ENCODE data around the gene RPTOR. TPM values are rescaled to one million over a fixed set of nuclear protein-coding genes. Genes with fewer than 3 reads are reported as not detected.

The RPTOR gene
- total RNA-seq, 1 experiment from 2014 or later: 58.0 TPM

DNA sequence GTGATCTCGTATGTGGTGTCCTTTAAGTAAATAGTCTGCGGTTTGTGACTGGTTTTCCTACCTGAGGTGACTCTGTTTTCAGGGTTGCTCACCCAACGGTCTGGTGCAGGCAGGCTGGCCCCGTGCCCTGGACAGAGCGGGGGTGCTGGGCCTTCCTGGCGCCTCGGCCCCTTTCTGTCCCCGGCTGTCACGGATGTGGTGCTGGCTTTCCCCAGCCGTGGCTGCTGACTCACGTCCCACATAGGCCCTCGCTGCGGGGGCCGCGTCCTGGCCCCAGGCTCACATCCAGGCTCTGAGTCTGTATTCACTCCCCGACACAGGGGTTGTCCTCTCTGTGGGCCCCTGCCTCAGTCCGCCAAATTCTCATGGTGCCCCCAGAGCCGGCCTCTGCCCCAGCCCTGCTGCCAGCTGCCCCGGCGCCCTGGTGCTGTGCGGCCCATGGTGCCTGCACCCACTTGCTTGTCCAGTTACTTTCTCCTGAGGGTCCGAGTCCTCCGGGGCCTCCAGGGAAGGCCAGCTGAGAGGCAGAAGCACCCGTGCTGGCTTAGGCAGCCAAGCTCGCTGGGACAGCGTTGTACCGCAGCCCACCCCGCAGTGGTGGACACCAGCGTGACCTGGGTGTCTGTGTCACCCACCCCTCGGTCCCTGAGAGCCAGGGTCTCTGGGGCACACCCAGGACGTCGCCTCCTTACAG lies 452.9 kb downstream of the RPTOR start:
- in situ Hi-C loops (cut with HindIII; ENCODE audit: low pct_unique_long_range_greater_than_20kb, low sequenced_read_pairs) (no loop called here), intact Hi-C loops (cut with micrococcal nuclease; ENCODE audit: unreplicated experiment) (no loop called here)
- DNase-seq (ENCODE audit: low read depth, low spot score) (no peak), ATAC-seq (peak; percentile 20; the same call in 1 of the 2 replicates)
- POLR2A ChIA-PET: no interaction called here
- Histone ChIP-seq H3K27ac (ENCODE audit: low read length) (no peak overlapping the region), H3K4me3 (ENCODE audit: low read depth in 2 of 2, low read length in 2 of 2) (no peak overlapping the region), H3K27me3 (ENCODE audit: control insufficient read depth, insufficient read depth, low read length) (no peaks in the 10 kb centered on the region), H3K9me3 (ENCODE audit: control insufficient read depth, insufficient read depth, low read depth, low read length) (no peaks in the 10 kb centered on the region), H3K36me3 (ENCODE audit: control insufficient read depth, insufficient read depth, low read length) (no peaks in the 10 kb centered on the region), H3K4me1 (ENCODE audit: control insufficient read depth, insufficient read depth, low read length) (peaks cover 15% of the 10 kb centered on the region)
- CTCF ChIA-PET: no interaction called here
- TF ChIP-seq, protein P1, sequence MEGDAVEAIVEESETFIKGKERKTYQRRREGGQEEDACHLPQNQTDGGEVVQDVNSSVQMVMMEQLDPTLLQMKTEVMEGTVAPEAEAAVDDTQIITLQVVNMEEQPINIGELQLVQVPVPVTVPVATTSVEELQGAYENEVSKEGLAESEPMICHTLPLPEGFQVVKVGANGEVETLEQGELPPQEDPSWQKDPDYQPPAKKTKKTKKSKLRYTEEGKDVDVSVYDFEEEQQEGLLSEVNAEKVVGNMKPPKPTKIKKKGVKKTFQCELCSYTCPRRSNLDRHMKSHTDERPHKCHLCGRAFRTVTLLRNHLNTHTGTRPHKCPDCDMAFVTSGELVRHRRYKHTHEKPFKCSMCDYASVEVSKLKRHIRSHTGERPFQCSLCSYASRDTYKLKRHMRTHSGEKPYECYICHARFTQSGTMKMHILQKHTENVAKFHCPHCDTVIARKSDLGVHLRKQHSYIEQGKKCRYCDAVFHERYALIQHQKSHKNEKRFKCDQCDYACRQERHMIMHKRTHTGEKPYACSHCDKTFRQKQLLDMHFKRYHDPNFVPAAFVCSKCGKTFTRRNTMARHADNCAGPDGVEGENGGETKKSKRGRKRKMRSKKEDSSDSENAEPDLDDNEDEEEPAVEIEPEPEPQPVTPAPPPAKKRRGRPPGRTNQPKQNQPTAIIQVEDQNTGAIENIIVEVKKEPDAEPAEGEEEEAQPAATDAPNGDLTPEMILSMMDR (IDR thresholded peaks at IDR 0.05): no peak
- TF ChIP-seq, protein P2, sequence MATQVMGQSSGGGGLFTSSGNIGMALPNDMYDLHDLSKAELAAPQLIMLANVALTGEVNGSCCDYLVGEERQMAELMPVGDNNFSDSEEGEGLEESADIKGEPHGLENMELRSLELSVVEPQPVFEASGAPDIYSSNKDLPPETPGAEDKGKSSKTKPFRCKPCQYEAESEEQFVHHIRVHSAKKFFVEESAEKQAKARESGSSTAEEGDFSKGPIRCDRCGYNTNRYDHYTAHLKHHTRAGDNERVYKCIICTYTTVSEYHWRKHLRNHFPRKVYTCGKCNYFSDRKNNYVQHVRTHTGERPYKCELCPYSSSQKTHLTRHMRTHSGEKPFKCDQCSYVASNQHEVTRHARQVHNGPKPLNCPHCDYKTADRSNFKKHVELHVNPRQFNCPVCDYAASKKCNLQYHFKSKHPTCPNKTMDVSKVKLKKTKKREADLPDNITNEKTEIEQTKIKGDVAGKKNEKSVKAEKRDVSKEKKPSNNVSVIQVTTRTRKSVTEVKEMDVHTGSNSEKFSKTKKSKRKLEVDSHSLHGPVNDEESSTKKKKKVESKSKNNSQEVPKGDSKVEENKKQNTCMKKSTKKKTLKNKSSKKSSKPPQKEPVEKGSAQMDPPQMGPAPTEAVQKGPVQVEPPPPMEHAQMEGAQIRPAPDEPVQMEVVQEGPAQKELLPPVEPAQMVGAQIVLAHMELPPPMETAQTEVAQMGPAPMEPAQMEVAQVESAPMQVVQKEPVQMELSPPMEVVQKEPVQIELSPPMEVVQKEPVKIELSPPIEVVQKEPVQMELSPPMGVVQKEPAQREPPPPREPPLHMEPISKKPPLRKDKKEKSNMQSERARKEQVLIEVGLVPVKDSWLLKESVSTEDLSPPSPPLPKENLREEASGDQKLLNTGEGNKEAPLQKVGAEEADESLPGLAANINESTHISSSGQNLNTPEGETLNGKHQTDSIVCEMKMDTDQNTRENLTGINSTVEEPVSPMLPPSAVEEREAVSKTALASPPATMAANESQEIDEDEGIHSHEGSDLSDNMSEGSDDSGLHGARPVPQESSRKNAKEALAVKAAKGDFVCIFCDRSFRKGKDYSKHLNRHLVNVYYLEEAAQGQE (IDR thresholded peaks at IDR 0.05; ENCODE audit: insufficient read depth in 1 of 2, low read depth in 2 of 2, low read length in 1 of 2): no peak
- TF ChIP-seq TCF7L2 (IDR thresholded peaks at IDR 0.05; ENCODE audit: low read depth, low read length): no peak
- TF ChIP-seq SIN3A (IDR thresholded peaks at IDR 0.05; ENCODE audit: borderline replicate concordance, insufficient read depth, low read depth, low read length): no peak
- TF ChIP-seq POLR2AphosphoS5 (IDR thresholded peaks at IDR 0.05; ENCODE audit: low read depth, low read length): no peak
- no TSS peak for BruUV-seq (replicated peaks)

DNA sequence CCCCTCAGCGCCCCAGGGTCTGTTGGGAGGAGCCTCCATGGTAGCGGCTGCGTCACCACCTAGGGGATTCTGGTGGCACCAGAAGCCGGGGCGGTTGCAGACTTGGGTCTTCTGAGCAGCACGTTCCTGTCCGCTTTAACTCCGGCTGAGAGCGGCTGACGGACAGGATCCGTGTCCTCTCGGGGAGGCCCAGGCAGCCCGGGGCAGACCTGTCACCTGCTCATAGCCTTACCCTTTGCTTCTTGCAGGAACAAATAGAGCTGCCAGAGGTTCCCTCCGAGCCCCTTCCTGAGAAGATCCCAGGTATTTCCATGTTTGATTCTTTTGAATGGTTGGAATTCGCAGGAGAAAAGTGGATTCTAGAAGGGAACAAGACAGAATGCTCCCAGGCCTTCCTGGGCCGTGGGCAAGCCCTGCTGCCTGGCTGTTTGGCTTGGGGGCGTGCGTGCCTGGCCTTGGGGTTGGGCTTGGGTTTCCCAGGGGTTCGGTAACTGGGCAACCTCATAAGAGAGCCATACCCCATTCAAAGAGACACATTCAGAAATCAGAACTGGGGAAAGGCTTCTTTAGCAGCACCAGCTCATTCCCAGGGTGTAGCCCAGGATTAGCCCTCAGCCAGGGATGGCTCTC lies 453.6 kb downstream of the RPTOR start:
- in situ Hi-C loops (cut with HindIII; ENCODE audit: low pct_unique_long_range_greater_than_20kb, low sequenced_read_pairs): no loop called here
- Histone ChIP-seq H3K4me1 (ENCODE audit: control insufficient read depth, insufficient read depth, low read length) (peaks cover 11% of the 10 kb centered on the region), H3K4me3 (ENCODE audit: low read depth in 2 of 2, low read length in 2 of 2) (no peak overlapping the region), H3K36me3 (ENCODE audit: control insufficient read depth, insufficient read depth, low read length) (no peaks in the 10 kb centered on the region), H3K27ac (ENCODE audit: low read length) (no peak overlapping the region), H3K27me3 (ENCODE audit: control insufficient read depth, insufficient read depth, low read length) (no peaks in the 10 kb centered on the region), H3K9me3 (ENCODE audit: control insufficient read depth, insufficient read depth, low read depth, low read length) (no peaks in the 10 kb centered on the region)
- TF ChIP-seq SIN3A (IDR thresholded peaks at IDR 0.05; ENCODE audit: borderline replicate concordance, insufficient read depth, low read depth, low read length) (no peak), POLR2AphosphoS5 (IDR thresholded peaks at IDR 0.05; ENCODE audit: low read depth, low read length) (no peak), TCF7L2 (IDR thresholded peaks at IDR 0.05; ENCODE audit: low read depth, low read length) (no peak)
- TF ChIP-seq, protein P1 (IDR thresholded peaks at IDR 0.05): no peak
- TF ChIP-seq, protein P2 (IDR thresholded peaks at IDR 0.05; ENCODE audit: insufficient read depth in 1 of 2, low read depth in 2 of 2, low read length in 1 of 2): no peak
- CTCF ChIA-PET: no interaction called here
- POLR2A ChIA-PET: no interaction called here
- BruUV-seq (replicated peaks): no TSS peak
- intact Hi-C loops (cut with micrococcal nuclease; ENCODE audit: unreplicated experiment): no loop called here
- no peak for ATAC-seq
- no peak for DNase-seq (ENCODE audit: low read depth, low spot score)
